A549 treated with RU486 at 1 μM for 4 hours (cell line): Measurements from ENCODE around the gene FAM107A. TPM values are rescaled to one million over a fixed set of nuclear protein-coding genes. Genes with fewer than 3 reads are reported as not detected.

ENCODE experiments used
- total RNA-seq: library from RNA; stranded (reverse); fragments of 200-300 nt; extraction: Qiagen RNA extraction; gene quantifications from 5 replicates; pipeline ENCODE4 v1.2.3, GENCODE V29; 2022; ENCODE audit warnings: low read depth

Gene FAM107A
- not detected in 5 replicates for total RNA-seq

GRCh38 chr3:58577269-58577821 is at the start of gene FAM107A:
Gene FAM107A, minus strand, starts transcription at chr3:58577391. Its CDS starts 7,531 bp downstream, at chr3:58569860.

GRCh38 chr3:58536501-58537411 is 40.4 kb downstream of the FAM107A start, which contains the start of gene ACOX2:
Gene ACOX2, minus strand, starts transcription at chr3:58537190. Its CDS starts 2,084 bp downstream, at chr3:58535106.

Other genes starting within 250 kb of the FAM107A start
- gene PXK, start 244.5 kb downstream of the FAM107A start, total RNA-seq = 5.6 to 7.4 TPM (median 6.4 TPM) in 5 replicates
- gene PDHB, start 143.6 kb downstream of the FAM107A start, total RNA-seq = 56.2 to 68.2 TPM (median 63.3 TPM) in 5 replicates
- gene KCTD6, start 85.3 kb downstream of the FAM107A start, total RNA-seq = 4.9 to 11.5 TPM (median 9.0 TPM) in 5 replicates
- gene ACOX2, start 40.2 kb downstream of the FAM107A start, total RNA-seq = 6.4 to 11.1 TPM (median 9.6 TPM) in 5 replicates
- not detected in 5 replicates for gene FAM3D, start 89.4 kb upstream of the FAM107A start, total RNA-seq